Measurements from ENCODE around the gene XNDC1N.
"Not testable (repeated sequence)": the region's sequence is repeated elsewhere in the genome, so short reads cannot be mapped to it uniquely, and the experiment has no call there.

Gene XNDC1N

DNA sequence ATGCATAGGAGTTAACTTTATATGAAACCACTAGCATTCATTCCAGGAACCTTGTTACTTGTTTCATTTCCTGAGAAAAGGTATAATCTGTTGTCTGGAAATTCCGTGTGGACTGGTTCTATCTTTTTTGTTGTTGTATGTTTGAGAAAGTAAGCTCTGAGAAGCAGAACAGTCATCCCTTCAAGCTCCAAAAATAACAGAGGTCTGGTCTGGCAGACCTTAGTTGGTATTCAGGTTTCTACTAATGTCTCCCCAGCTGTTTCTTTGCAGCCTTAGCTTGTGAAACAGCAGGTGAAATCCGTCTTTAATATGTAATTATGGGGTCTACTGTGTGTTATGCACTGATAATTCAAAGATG is 2.8 kb upstream of the XNDC1N start:
- DNase-seq, result no peak

DNA sequence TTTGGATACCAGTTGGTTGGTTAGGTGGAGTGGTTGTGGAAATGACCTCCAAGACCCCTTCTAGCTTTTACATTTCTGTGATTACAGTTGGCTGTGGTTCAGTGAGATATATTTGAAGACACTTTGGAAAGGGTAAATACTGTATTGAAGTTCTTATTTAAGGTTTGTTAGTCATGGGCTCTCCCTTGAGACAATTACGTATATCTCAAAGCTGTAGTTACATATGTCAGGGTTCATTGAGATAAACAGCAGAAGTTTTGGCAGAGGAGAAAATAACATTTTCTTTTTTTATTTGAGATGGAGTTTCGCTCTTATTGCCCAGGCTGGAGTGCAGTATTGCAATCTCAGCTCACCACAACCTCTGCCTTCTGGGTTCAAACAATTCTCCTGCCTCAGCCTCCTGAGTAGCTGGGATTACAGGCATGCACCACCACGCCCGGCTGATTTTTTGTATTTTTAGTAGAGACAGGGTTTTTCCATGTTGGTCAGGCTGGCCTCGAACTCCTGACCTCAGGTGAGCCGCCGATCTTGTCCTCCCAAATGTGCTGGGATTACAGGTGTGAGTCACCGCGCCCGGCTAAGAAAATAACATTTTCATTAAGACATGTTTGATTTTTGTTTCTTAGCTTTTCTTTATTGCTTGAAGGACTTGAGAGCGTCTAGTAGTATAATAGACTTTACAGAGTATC is 2.3 kb upstream of the XNDC1N start:
- no peak for DNase-seq

DNA sequence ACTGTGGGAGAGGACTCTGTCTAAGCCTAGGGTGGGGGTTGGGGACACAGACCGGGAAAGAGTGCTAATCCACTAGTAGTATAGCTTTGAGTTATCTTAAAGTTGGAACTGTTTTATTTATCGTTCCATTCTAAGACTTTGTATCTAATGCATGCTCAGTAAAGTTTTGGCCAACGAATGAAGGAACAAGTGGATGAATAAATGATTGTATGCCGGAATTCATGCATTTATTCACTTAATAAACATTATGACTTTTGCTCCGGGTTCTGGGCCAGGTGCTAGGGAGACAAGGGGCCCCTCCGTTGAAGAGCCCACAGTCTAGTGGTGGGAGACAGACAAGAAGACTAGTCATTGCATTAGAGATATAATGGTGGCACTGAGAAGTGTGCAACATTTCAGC is 1.1 kb upstream of the XNDC1N start:
- DNase-seq, result no peak

DNA sequence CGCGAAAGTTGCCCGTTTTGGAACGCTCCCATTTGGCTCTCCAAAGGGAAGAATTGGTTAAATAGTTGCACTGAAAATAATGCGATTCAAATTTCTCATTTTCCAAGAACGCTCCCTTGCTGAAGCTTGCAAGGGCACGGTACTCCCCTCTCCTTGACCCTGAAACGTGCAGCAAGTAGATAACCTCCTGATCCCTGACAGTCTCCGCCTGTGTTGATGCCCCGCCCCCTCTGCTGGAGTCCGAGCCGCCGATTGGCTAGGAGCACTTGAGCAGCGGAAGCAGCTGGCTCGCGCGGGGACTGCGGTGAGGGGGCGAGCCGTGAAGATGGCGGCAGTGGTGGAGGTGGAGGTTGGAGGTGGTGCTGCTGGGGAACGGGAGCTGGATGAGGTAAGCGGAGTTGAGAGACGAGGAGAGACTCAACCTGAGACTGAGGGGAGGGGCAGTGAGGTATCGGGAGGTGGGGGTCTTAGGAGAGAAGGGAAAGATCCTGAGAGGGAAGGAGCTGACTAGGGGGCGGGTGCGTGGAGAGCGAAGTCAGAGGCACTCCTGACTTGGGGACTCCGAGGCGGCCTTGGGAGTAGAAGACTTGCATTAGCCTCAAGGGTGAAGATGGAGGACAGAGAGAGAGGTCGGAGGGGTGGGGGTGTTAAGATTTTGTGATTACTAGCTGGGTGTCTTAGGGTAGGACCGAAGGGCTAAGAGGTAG is 496 bp upstream of the XNDC1N start, which contains the start of gene RNF121:
RNF121 (plus strand) TSS at position 310 of the 707 bp plus-strand sequence; CDS start at position 326, 16 bp downstream.
- peak; percentile 99 for DNase-seq

DNA sequence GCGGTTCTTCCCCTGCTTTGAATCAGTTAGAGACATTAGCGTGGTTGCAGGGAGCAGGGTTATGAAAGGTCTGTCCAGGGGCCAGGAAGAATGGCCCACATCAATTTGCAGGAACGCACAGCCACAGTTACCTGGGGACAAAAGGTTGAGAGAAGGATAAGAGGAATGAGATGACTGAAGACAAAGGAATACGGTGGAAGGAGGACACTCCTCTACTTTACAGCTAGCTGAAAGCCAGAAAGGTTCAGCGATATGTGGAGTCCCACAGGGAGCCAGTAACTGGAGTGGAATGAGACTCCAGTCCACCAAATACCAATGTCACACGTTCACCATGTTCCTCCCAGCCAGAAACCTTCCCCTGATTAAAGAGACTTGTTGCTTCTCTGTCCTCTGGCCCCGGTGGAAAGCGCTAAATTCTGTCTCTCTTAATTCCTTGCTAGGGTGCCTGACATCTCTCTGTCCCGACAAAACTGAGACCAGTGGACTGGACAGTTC is 10.7 kb downstream of the XNDC1N start:
- DNase-seq, result no peak

DNA sequence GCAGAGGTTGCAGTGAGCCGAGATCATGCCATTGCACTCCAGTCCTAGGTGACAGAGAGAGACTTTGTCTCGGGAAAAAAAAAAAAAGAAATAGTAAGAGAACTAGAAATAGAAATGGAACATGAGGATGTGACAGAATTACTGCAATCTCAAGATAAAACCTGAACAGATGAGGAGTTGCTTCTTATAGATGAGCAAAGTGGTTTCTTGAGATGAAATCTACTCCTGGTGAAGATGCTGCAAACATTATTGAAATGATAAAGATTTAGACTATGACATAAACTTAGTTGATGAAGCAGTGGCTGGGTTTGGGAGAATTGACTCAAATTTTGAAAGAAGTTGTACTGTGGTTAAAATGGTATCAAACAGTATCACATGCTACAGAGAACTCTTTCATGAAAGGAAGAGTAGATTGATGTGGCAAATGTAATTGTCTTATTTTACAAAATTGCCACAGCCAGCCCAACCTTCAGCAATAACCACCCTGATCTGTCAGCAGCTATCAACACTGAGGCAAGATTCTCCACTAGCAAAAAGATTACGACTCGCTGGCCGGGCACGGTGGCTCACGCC is 13.7 kb downstream of the XNDC1N start:
- DNase-seq, result no peak

DNA sequence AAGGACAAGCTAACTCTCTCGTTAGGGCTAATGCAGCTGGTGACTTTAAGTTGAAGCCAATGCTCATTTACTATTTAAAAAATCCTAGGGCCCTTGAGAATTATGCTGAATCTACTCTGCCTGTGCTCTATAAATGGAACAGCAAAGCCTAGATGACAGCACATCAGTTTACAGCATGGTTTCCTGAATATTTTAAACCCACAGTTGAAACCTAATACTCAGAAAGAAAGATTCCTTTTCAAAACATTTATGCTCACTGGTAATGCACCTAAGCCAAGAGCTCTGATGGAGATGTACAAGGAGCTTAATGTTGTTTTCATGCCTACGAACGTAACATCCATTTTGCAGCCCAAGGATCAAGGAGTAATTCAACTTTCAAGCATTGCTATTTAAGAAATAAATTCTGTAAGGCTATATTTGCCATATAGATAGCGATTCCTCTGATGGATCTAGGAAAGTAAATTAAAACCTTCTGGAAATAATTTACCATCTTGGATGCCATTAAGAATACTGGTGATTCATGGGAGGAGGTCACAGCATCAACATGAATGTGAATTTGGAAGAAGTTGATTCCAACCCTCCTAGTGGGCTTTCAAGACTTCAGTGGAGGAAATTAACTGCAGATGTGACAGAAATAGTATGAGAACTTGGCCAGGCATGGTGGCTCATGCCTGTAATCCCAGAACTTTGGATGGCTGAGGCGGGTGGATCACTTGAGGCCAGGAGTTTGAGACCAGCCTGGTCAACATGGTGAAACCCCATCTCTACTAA is 14.5 kb downstream of the XNDC1N start:
- no peak for DNase-seq

DNA sequence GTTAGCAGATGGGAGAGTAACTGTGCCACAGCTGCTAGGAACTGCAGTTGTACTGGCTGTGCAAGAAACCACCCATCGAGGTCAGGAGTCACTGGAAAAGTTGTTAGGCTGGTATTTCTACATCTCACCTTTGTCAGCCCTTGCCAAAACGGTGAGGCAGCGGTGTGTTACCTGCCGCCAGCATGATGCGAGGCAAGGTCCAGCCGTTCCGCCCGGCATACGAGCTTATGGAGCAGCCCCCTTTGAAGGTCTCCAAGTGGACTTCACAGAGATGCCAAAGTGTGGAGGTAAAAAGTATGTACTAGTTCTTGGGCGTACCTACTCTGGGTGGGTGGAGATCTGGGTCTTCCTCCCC is 16.4 kb downstream of the XNDC1N start:
- DNase-seq, result not testable (repeated sequence)

DNA sequence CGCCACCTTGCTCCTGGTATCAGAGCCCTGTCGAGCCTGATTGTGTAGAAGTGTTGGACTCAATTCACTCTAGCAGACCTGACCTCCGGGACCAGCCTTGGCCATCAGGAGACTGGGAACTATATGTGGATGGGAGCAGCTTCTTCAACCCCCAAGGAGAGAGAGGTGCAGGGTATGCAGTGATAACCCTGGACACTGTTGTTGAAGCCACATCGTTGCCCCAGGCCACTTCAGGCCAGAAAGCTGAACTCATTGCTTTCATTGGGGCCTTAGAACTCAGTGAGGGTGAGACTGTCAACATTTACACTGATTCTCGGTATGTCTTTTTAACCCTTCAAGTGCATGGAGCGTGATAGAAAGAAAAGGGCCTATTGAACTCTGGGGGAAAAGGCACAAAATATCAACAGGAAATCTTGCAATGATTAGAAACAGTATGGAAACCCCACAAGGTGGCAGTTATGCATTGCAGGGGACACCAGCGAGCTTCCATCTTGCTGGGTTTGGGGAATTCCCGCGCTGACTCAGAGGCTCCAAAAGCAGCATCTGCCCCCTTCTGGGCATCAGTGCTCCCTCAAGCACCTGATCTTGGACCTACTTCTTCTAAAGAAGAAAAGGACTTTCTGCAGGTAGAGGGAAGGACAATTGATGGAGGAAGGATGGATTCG is 16.9 kb downstream of the XNDC1N start:
- not testable (repeated sequence) for DNase-seq

DNA sequence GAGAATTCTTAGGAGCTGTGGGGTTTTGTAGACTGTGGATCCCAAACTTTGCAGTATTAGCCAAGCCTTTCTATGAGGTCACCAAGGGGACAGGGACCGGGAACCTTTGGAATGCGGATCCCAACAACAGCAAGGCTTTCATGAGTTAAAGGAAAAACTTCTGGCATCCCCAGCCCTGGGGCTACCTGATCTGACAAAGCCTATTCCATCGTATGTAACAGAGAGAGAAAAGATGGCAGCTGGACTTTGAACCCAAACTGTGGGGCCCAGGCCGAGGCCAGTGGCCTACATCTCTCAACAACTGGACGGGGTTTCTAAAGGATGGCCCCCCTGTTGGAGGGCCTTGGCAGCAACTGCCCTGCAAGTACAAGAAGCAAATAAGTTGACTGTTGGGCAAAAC is 17.6 kb downstream of the XNDC1N start:
- not testable (repeated sequence) for DNase-seq

DNA sequence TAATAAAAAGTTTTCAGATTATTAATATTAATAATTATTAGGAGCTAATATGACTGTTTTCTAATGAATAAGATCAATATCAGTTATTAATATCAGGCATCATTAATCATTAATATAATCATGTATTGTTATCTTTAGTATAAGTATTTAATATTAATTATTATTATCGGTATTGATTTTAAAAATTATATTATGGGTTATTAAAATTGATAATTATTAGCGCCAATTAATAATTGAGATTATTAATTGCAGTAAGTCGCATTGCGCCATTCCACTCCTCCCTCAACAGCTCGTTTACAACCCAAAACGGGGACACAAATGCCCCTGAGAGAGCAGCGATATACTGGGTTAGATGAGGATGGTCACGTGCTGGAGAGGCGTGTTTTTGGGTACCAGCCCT is 20.2 kb downstream of the XNDC1N start:
- DNase-seq, result no peak

DNA sequence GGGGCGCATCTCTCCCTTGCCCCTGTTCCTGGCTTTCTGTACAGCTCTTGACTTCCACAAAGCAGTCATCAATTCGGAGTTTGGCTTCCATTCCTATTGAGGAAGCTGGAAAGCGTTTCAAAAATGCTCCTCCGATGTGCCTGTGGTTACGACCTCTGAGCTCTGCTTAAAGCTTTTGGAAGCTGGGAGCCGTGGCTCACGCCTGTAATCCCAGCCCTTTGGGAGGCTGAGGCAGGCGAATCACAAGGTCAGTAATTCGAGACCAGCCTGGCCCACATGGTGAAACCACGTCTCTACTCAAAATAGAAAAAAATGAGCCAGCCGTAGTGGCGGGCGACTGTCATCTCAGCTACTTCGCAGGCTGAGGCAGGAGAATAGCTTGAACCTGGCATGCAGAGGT is 27.3 kb downstream of the XNDC1N start:
- DNase-seq, result not testable (repeated sequence)

DNA sequence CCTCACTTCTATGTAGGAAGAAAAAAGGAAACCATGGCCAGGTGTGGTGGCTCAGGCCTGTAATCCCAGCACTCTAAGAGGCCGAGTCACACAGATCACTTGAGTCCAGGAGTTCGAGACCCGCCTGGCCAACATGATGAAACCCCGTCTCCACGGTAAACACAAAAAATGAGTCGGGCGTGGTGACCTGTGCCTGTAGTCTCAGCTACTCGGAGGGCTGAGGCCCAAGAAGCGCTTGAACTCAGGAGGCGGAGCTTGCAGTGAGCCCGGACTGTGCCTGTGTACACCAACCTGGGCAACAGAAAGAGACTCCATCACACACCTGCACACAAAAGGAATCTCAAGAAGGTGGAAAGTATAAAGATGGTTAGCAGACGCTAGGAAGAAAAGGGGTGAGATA is 32.4 kb downstream of the XNDC1N start:
- DNase-seq, result no peak

DNA sequence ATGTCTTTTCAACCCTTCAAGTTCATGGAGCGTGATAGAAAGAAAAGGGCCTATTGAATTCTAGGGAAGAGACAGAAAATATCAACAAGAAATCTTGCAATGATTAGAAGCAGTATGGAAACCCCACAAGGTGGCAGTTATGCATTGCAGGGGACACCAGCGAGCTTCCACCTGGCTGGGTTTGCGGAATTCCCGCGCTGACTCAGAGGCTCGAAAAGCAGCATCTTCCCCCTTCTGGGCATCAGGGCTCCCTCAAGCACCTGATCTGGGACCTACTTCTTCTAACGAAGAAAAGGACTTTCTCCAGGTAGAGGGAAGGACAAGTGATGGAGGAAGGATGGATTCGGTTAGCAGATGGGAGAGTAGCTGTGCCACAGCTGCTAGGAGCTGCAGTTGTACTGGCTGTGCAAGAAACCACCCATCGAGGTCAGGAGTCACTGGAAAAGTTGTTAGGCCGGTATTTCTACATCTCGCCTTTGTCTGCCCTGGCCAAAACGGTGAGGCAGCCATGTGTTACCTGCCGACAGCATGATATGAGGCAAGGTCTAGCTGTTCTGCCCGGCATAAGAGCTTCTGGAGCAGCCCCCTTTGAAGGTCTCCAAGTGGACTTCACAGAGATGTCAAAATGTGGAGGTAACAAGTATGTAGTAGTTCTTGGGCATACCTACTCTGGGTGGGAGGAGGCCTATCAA is 39.1 kb downstream of the XNDC1N start:
- DNase-seq, result not testable (repeated sequence)

DNA sequence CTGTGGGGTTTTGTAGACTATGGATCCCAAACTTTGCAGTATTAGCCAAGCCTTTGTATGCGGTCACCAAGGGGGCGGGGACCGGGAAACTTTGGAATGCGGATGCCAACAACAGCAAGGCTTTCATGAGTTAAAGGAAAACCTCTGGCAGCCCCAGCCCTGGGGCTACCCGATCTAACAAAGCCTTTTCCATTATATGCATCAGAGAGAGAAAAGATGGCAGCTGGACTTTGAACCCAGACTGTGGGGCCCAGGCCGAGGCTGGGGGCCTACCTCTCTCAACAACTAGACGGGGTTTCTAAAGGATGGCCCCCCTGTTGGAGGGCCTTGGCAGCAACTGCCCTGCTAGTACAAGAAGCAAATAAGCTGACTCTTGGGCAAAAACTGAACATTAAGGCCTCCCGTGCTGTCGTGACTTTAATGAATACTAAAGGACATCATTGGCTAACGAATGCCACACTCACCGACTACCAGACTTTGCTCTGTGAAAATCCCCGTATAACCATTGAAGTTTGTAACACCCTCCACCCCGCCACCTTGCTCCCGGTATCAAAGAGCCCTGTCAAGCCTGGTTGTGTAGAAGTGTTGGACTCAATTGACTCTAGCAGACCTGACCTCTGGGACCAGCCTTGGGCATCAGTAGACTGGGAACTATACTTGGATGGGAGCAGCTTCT is 39.9 kb downstream of the XNDC1N start:
- DNase-seq, result not testable (repeated sequence)

DNA sequence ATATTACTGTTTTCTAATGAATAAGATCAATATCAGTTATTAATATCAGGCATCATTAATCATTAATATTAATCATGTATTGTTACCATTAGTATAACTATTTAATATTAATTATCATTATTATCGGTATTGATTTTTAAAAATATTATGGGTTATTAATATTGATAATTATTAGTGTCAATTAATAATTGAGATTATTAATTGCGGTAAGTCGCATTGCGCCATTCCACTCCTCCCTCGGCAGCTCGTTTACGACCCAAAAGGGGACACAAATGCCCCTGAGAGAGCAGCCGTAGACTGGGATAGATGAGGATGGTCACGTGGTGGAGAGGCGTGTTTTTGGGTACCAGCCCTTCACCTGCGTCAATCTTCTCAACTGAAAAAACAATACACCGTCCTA is 42.6 kb downstream of the XNDC1N start:
- DNase-seq, result not testable (repeated sequence)
